Muscle of leg (tissue), 11 donors: Measurements from ENCODE around the gene SENP1. TPM values are rescaled to one million over a fixed set of nuclear protein-coding genes. Genes with fewer than 3 reads are reported as not detected.

Experiments used
- DNase-seq: peaks from one replicate; pipeline ENCODE4 v3.0.0; 2013
- H3K27ac ChIP-seq: one replicate; pipeline ENCODE4 v1.5.1; 2013; ENCODE audit warnings: mild to moderate bottlenecking, low read length, control low read depth
- H3K27me3 ChIP-seq: one replicate; pipeline ENCODE4 v1.6.1; 2013; ENCODE audit warnings: low read length; ENCODE audit not compliant: control insufficient read depth, insufficient read depth
- H3K36me3 ChIP-seq: one replicate; pipeline ENCODE4 v1.6.1; 2013; ENCODE audit warnings: low read length; ENCODE audit not compliant: control insufficient read depth, insufficient read depth
- H3K4me1 ChIP-seq: one replicate; pipeline ENCODE4 v1.6.1; 2013; ENCODE audit warnings: low read length; ENCODE audit not compliant: control insufficient read depth, insufficient read depth
- H3K4me3 ChIP-seq: one replicate; pipeline ENCODE4 v1.5.1; 2013; ENCODE audit warnings: low read length, control low read depth
- H3K9me3 ChIP-seq: replicated peaks from 2 replicates; pipeline ENCODE4 v1.6.1; 2013; ENCODE audit warnings: low read depth, low read length; ENCODE audit not compliant: control insufficient read depth
- WGBS: methylation state at CpG from one replicate; pipeline ENCODE4 v1.1.5; 2013; ENCODE audit warnings: missing lambda C conversion rate; ENCODE audit not compliant: insufficient coverage; 5-methylcytosine and 5-hydroxymethylcytosine counted together
- polyA plus RNA-seq, 8 donors: library from polyadenylated mRNA; unstranded; fragments of 120-200 nt; gene quantifications; one replicate each; pipeline versions ENCODE4 v1.2.1 to v1.2.3, GENCODE V29; 2013; ENCODE audit warnings: inconsistent platforms in 1 of 8, low replicate concordance in 1 of 8; ENCODE audit not compliant: insufficient read length in 8 of 8, insufficient read depth in 1 of 8
- total RNA-seq: library from RNA; stranded (reverse); fragments of 120-200 nt; gene quantifications from one replicate; pipeline ENCODE4 v1.2.4, GENCODE V29; 2013

Gene SENP1
- total and polyA plus RNA-seq, 9 donors: 11.4 to 19.7 (median 14.7) TPM

- DNase-seq: no peak
- no peaks in the 10 kb centered on the region for H3K27me3 ChIP-seq
- no peaks in the 10 kb centered on the region for H3K4me1 ChIP-seq
- no peak overlapping the region for H3K27ac ChIP-seq
- H3K9me3 ChIP-seq: no peaks in the 10 kb centered on the region
- no peak overlapping the region for H3K4me3 ChIP-seq
- WGBS: 80% methylated on average over 7 of the region's 12 CpGs
- peaks cover 39% of the 10 kb centered on the region for H3K36me3 ChIP-seq
Observed at GRCh38 chr12:48084841-48085460, 20.9 kb downstream of the SENP1 start.

DNA sequence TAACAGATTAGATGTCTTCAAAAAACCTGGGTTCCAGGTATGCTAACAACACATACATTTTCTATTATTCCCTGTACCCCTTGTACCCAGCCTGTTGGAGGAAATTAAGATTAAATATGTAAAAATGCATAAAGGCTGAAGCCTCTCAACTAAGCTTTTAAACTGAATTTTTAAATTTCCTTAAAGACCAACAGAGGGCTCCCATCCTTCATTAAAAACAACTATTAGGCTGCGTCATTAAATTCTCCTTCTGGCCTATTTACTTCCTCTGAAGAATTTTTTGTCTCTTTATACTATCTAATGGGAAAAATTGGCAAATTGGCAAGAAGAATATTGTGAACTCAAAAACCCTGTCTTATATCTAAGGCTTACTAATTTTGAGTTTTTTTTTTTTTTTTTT is 21.8 kb downstream of the SENP1 start:
- Histone ChIP-seq H3K36me3 (peaks cover 37% of the 10 kb centered on the region), H3K4me1 (no peaks in the 10 kb centered on the region), H3K27me3 (no peaks in the 10 kb centered on the region), H3K9me3 (no peaks in the 10 kb centered on the region), H3K27ac (no peak overlapping the region), H3K4me3 (no peak overlapping the region)
- DNase-seq: peak; percentile 32
- WGBS: no CpG with 5 or more reads among the region's 1 CpG

DNA sequence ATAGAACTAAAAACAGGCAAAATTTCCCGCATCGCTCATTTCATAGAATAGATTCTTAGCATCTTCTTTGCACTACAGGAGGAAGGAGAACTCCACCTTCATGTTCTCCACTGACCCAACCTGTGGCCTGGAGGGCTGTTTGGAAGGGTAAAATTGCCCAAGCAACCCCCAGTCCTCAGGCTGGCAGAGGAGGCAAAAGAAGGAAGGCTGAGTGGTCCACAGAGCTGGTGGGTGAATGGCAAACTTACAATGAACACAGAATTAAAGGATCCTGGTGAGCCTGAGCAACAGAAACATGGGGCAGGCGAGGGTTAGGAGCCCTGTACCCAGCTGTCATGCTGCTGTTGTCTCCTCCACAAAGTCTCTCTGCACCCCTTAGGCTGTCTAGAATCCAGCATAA is 25.1 kb downstream of the SENP1 start:
- H3K27ac ChIP-seq: no peak overlapping the region
- H3K36me3 ChIP-seq: peaks cover 26% of the 10 kb centered on the region
- no peaks in the 10 kb centered on the region for H3K27me3 ChIP-seq
- H3K4me1 ChIP-seq: no peaks in the 10 kb centered on the region
- H3K9me3 ChIP-seq: no peaks in the 10 kb centered on the region
- H3K4me3 ChIP-seq: no peak overlapping the region
- no peak for DNase-seq
- no CpG with 5 or more reads among the region's 3 CpGs for WGBS

DNA sequence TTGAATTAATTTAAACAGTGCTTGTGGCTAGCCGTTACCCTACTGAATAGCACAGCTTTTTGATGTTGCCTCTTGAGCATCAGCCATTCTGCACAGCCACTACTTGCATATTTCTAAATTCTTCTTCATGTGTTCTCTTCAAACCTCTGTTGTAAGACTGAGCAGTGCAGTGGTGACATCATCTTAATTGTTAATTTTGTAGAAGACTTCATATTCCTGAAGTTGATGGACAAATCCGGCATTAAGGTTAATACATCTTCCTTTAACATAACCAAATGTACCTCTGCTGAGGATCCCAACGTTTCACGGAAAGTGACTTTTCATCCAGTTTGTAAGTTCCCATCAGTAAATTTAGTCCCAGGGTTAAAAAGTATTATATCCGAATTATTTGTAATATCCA is 25.6 kb downstream of the SENP1 start:
- peaks cover 21% of the 10 kb centered on the region for H3K36me3 ChIP-seq
- H3K4me1 ChIP-seq: no peaks in the 10 kb centered on the region
- H3K9me3 ChIP-seq: no peaks in the 10 kb centered on the region
- H3K27me3 ChIP-seq: no peaks in the 10 kb centered on the region
- no peak overlapping the region for H3K27ac ChIP-seq
- no peak for DNase-seq
- no CpG with 5 or more reads among the region's 5 CpGs for WGBS
- no peak overlapping the region for H3K4me3 ChIP-seq

DNA sequence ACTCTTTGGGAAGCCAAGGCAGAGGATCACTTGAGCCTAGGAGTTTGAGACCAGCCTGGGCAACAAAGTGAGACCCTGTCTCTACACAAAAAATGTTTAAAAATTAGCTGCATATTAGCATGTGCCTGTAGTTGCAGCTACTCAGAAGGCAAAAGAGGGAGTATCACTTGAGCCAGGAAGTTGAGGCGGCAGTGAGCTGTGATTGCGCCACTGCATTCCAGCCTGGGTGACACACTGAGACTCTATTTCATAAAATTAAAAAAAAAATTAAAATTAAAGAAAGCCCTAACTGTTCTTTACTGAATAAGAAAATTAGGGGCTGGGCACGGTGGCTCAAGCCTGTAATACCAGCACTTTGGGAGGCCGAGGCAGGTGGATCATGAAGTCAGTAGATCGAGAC is 27.0 kb downstream of the SENP1 start:
- WGBS: 96% methylated on average over 2 of the region's 5 CpGs
- Histone ChIP-seq H3K9me3 (no peaks in the 10 kb centered on the region), H3K27ac (no peak overlapping the region), H3K4me1 (no peaks in the 10 kb centered on the region), H3K36me3 (peaks cover 18% of the 10 kb centered on the region), H3K27me3 (no peaks in the 10 kb centered on the region), H3K4me3 (no peak overlapping the region)
- no peak for DNase-seq

DNA sequence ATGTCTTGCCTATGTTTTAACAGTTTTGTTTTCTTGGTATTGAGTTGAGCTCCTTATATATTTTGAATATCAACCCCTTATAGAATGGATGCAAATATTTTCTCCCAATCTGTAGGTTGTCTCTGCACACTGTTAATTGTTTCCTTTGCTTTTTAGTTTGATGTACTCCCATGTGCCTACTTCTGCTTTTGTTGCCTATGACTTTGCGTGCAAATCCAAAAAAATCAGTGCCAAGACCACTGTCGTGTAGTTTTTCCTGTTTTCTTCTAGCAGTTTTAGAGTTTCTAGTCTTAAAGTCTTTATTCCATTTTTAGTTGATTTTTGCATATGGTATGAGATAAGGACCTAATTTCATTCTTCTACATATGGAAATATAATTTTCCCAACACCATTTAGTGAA is 28.8 kb downstream of the SENP1 start:
- no CpG with 5 or more reads among the region's 2 CpGs for WGBS
- H3K4me1 ChIP-seq: no peaks in the 10 kb centered on the region
- H3K9me3 ChIP-seq: no peaks in the 10 kb centered on the region
- no peak for DNase-seq
- no peak overlapping the region for H3K27ac ChIP-seq
- no peaks in the 10 kb centered on the region for H3K27me3 ChIP-seq
- H3K36me3 ChIP-seq: peaks cover 17% of the 10 kb centered on the region
- H3K4me3 ChIP-seq: no peak overlapping the region

GRCh38 chr12:48075832-48076231 is 30.0 kb downstream of the SENP1 start:
- no CpG with 5 or more reads among the region's 1 CpG for whole genome bisulfite sequencing
- Histone ChIP-seq H3K27ac (no peak overlapping the region), H3K36me3 (peaks cover 15% of the 10 kb centered on the region), H3K27me3 (no peaks in the 10 kb centered on the region), H3K4me3 (no peak overlapping the region), H3K9me3 (no peaks in the 10 kb centered on the region), H3K4me1 (no peaks in the 10 kb centered on the region)
- no peak for DNase-seq

DNA sequence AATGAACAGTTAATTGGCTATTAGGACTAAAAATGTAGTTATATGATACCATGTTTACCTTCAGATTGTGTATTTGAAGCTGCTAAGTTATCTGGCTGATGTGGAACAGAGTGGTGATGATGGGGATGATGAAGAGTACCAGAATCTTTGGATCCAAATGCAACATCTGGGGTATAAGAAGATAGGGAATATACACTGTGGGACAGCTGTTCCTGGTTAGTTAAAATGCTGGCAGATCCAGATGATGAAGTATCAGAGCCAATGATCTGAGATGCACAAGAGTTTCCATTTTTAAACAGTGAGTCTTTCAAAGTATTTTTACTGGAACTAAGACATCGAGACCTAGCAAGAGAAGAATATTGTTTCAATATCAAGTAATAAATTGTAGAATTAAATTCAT is 31.6 kb downstream of the SENP1 start:
- Histone ChIP-seq H3K36me3 (peaks cover 26% of the 10 kb centered on the region), H3K4me3 (no peak overlapping the region), H3K9me3 (no peaks in the 10 kb centered on the region), H3K27ac (no peak overlapping the region), H3K27me3 (no peaks in the 10 kb centered on the region), H3K4me1 (no peaks in the 10 kb centered on the region)
- WGBS: no CpG with 5 or more reads among the region's 1 CpG
- no peak for DNase-seq

GRCh38 chr12:48072266-48072665 is 33.6 kb downstream of the SENP1 start:
- Histone ChIP-seq H3K36me3 (peaks cover 26% of the 10 kb centered on the region), H3K9me3 (no peaks in the 10 kb centered on the region), H3K27me3 (no peaks in the 10 kb centered on the region), H3K27ac (no peak overlapping the region), H3K4me3 (no peak overlapping the region), H3K4me1 (no peaks in the 10 kb centered on the region)
- no CpG with 5 or more reads among the region's 3 CpGs for WGBS
- no peak for DNase-seq

DNA sequence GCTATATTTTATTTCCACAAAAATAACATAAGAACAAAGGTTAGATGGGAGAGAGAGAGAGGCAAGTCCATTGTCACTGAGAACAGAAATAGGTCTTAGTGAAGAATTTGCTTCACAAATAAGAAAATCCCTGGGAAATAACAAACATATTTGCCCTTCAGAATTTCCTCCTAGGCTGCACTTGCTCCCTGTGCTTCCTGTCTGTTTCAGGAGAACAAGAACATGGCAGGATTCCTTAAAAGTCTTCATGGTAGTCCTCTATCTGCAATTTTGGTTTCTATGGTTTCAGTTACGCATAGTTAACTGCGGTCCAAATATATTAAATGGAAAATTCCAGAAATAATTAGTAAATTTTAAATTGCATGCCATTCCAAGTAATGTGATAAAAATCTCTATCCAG is 34.1 kb downstream of the SENP1 start:
- DNase-seq: no peak
- no CpG with 5 or more reads among the region's 2 CpGs for WGBS
- H3K36me3 ChIP-seq: peaks cover 28% of the 10 kb centered on the region

DNA sequence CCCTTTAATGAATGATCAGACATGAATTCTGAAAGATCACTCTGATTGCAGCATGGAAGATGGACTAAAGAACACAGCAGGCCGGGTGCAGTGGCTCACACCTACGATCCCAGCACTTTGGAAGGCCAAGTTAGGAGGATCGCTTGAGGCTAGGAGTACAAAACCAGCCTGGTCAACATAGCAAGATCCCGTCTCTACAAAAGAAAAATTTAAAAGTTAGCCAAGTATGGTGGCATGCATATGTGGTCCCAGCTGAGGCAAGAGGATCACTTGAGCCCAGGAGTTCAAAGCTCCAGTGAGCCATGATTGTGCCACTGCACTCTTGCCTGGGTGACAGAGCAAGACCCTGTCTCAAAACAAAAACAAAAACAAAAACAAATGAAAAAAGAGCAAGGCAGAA is 35.1 kb downstream of the SENP1 start:
- Histone ChIP-seq H3K4me3 (no peak overlapping the region), H3K36me3 (peaks cover 29% of the 10 kb centered on the region), H3K4me1 (no peaks in the 10 kb centered on the region), H3K9me3 (no peaks in the 10 kb centered on the region), H3K27ac (no peak overlapping the region), H3K27me3 (no peaks in the 10 kb centered on the region)
- DNase-seq: no peak
- WGBS: 100% methylated on average over 3 of the region's 4 CpGs

More for the DNA sequence above, 34.1 kb downstream of the SENP1 start:
- Histone ChIP-seq H3K4me3 (no peak overlapping the region), H3K27ac (no peak overlapping the region), H3K27me3 (no peaks in the 10 kb centered on the region), H3K9me3 (no peaks in the 10 kb centered on the region), H3K4me1 (no peaks in the 10 kb centered on the region)
